ENCODE data around the gene KRTAP19-5. TPM values are rescaled to one million over a fixed set of nuclear protein-coding genes. Genes with fewer than 3 reads are reported as not detected.
"Not testable (repeated sequence)": the region's sequence is repeated elsewhere in the genome, so short reads cannot be mapped to it uniquely, and the experiment has no call there.

Gene KRTAP19-5
- total RNA-seq = not detected in 2 replicates
- long read RNA-seq = 0 reads

DNA sequence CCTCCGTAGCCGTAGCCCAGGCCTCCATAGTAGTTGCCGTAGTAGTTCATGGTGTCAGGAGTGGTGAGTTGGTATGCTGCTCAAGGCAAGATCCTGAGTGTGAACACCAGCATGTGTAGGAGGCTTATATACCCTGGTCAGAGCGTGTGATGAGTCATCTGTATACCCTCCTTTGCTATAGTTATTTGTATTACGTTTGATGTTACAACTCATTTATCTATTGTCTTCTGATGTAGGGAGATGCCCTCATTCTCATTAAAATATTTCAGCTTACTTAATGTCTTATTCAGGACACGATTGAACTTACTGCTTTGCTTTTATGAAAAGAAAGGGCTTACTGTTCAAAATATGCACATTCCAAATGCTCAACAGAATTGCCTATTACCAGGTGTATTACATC is at the start of gene KRTAP19-5:
Gene KRTAP19-5, minus strand, starts transcription at position 101 of the 400 bp plus-strand sequence. Its CDS starts 51 bp downstream, at position 50.
- no peaks in the 10 kb centered on the region for H3K4me1 Mint-ChIP-seq (ENCODE audit: unreplicated experiment)
- H3K36me3 Mint-ChIP-seq (ENCODE audit: unreplicated experiment) = no peaks in the 10 kb centered on the region
- no peak within 1 kb of the TSS for H3K27ac Mint-ChIP-seq (ENCODE audit: unreplicated experiment)
- no peak within 1 kb of the TSS for H3K4me3 Mint-ChIP-seq (ENCODE audit: unreplicated experiment)
- TF ChIP-seq, protein P1, sequence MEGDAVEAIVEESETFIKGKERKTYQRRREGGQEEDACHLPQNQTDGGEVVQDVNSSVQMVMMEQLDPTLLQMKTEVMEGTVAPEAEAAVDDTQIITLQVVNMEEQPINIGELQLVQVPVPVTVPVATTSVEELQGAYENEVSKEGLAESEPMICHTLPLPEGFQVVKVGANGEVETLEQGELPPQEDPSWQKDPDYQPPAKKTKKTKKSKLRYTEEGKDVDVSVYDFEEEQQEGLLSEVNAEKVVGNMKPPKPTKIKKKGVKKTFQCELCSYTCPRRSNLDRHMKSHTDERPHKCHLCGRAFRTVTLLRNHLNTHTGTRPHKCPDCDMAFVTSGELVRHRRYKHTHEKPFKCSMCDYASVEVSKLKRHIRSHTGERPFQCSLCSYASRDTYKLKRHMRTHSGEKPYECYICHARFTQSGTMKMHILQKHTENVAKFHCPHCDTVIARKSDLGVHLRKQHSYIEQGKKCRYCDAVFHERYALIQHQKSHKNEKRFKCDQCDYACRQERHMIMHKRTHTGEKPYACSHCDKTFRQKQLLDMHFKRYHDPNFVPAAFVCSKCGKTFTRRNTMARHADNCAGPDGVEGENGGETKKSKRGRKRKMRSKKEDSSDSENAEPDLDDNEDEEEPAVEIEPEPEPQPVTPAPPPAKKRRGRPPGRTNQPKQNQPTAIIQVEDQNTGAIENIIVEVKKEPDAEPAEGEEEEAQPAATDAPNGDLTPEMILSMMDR (IDR thresholded peaks at IDR 0.05) = no peak
- H3K27me3 Mint-ChIP-seq (ENCODE audit: unreplicated experiment) = no peaks in the 10 kb centered on the region
- peaks cover 5% of the 10 kb centered on the region for H3K9me3 Mint-ChIP-seq (ENCODE audit: unreplicated experiment)
- no peak for DNase-seq (ENCODE audit: extremely low spot score, unreplicated experiment)

DNA sequence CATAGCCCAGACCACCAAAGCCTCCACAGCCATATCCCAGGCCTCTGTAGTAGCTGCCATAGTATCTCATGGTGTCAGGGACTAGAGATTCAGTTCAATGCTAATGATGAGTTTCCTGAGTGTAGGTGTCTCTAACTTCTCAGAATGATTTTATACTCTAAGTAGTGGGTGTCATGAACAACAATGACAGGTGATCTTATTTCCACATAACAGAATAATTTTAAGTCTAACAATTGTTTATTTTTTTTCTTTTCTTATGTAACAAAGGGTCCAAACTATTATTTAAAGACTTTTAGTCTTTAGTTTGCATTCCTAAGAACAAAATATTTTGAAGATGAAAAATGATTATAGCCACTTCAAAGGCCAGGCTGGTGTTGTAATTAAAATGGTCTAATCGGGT is 39.8 kb upstream of the KRTAP19-5 start, which contains the start of gene KRTAP19-6:
Gene KRTAP19-6, minus strand, starts transcription at position 101 of the 400 bp plus-strand sequence. Its CDS starts 31 bp downstream, at position 70.
- Mint-ChIP-seq H3K27me3 (ENCODE audit: unreplicated experiment) (no peaks in the 10 kb centered on the region), H3K36me3 (ENCODE audit: unreplicated experiment) (no peaks in the 10 kb centered on the region), H3K4me3 (ENCODE audit: unreplicated experiment) (no peak within 1 kb of the TSS), H3K9me3 (ENCODE audit: unreplicated experiment) (no peaks in the 10 kb centered on the region), H3K27ac (ENCODE audit: unreplicated experiment) (no peak within 1 kb of the TSS), H3K4me1 (ENCODE audit: unreplicated experiment) (no peaks in the 10 kb centered on the region)
- no peak for DNase-seq (ENCODE audit: extremely low spot score, unreplicated experiment)
- TF ChIP-seq, protein P1 (IDR thresholded peaks at IDR 0.05) = no peak

DNA sequence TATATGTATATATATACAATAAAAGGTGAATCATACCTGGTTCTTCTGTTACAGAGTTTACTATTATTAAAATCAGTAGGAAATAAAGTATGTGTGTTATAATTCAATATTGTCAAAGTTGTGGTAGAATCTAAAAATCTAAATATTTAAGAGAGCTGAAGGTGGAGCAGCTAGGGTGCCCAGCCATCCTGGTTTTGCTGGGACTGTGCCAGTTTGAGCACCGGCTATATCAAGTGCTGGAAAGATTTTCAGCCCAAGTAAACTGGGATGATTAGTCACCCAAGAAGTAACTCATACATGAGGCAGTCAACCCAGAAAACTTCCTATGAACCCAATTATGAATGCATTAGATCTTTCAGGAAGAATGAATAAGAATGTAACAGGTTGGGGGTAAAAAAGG is 16.9 kb upstream of the KRTAP19-5 start:
- DNase-seq (ENCODE audit: extremely low spot score, unreplicated experiment) = no peak
- no peaks in the 10 kb centered on the region for H3K36me3 Mint-ChIP-seq (ENCODE audit: unreplicated experiment)
- H3K4me3 Mint-ChIP-seq (ENCODE audit: unreplicated experiment) = no peak overlapping the region
- no peaks in the 10 kb centered on the region for H3K4me1 Mint-ChIP-seq (ENCODE audit: unreplicated experiment)
- no peak overlapping the region for H3K27ac Mint-ChIP-seq (ENCODE audit: unreplicated experiment)
- peaks cover 7% of the 10 kb centered on the region for H3K9me3 Mint-ChIP-seq (ENCODE audit: unreplicated experiment)
- no peaks in the 10 kb centered on the region for H3K27me3 Mint-ChIP-seq (ENCODE audit: unreplicated experiment)
- TF ChIP-seq, protein P1 (IDR thresholded peaks at IDR 0.05) = no peak

DNA sequence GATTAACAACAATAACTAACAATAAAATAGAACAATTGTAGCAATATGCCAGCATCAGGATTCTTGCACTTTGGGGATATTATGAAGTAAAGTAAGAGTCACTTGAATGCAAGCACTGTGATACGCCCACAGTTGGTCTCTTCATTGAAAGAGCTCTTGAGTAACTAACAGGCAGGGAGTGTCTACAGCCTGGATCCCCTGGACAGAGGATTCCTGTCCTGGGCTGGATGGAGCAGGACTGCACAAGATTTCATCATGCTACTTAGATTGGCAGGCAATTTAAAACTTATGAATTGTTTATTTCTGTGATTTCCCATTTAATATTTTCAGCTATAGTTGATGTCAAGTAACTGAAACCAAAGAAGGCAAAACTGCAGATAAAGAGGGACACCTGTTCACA is 13.7 kb upstream of the KRTAP19-5 start:
- no peak for DNase-seq (ENCODE audit: extremely low spot score, unreplicated experiment)
- Mint-ChIP-seq H3K4me1 (ENCODE audit: unreplicated experiment) (no peaks in the 10 kb centered on the region), H3K27ac (ENCODE audit: unreplicated experiment) (no peak overlapping the region), H3K4me3 (ENCODE audit: unreplicated experiment) (no peak overlapping the region), H3K27me3 (ENCODE audit: unreplicated experiment) (no peaks in the 10 kb centered on the region), H3K9me3 (ENCODE audit: unreplicated experiment) (peaks cover 7% of the 10 kb centered on the region), H3K36me3 (ENCODE audit: unreplicated experiment) (no peaks in the 10 kb centered on the region)
- TF ChIP-seq, protein P1 (IDR thresholded peaks at IDR 0.05) = no peak

DNA sequence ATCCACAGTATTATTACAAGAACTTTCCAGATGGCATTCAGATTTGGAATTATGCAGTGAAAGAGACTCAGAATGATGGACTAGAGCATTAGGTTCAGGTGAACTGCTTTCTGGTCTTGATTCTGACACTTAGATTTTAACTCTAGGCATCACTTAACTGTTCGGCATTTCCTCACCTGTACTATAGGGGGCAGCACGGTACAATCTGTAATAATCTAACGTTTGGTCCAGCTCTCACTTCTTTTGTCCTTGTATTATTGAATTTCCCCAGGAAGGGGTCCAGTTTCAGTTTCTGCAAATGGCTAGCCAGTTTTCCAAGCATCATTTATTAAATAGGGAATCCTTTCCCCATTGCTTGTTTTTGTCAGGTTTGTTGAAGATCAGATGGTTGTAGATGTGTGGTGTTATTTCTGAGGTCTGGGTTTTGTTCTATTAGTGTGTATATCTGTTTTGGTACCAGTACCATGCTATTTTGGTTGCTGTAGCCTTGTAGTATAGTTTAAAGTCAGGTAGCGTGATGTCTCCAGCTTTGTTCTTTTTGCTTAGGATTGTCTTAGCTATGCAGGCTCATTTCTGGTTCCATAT is 3.8 kb upstream of the KRTAP19-5 start:
- DNase-seq (ENCODE audit: extremely low spot score, unreplicated experiment); H3K27me3 Mint-ChIP-seq (ENCODE audit: unreplicated experiment); H3K4me1 Mint-ChIP-seq (ENCODE audit: unreplicated experiment); H3K27ac Mint-ChIP-seq (ENCODE audit: unreplicated experiment); H3K36me3 Mint-ChIP-seq (ENCODE audit: unreplicated experiment); H3K4me3 Mint-ChIP-seq (ENCODE audit: unreplicated experiment): not testable (repeated sequence)
- peaks cover 13% of the 10 kb centered on the region for H3K9me3 Mint-ChIP-seq (ENCODE audit: unreplicated experiment)
- TF ChIP-seq, protein P1 (IDR thresholded peaks at IDR 0.05) = peak; percentile 7

Measured in osteocyte (in vitro differentiated cells).